Neural cell (in vitro differentiated cells): ENCODE results near the gene IGFL1.
"Not testable (repeated sequence)": the region's sequence is repeated elsewhere in the genome, so short reads cannot be mapped to it uniquely, and the experiment has no call there.

Experiments used
- POLR2AphosphoS5 ChIP-seq: IDR thresholded peaks from 2 replicates; pipeline ENCODE4 v1.6.1; 2012
- SMC3 ChIP-seq: fragments of 450-650 bp; conservative IDR thresholded peaks from 2 replicates; pipeline ENCODE4 v1.6.1; 2014; ENCODE audit warnings: antibody characterized with exemption, mild to moderate bottlenecking, moderate library complexity; ENCODE audit not compliant: poor library complexity
- TAF1 ChIP-seq: IDR thresholded peaks from 2 replicates; pipeline ENCODE4 v1.6.1; 2012; ENCODE audit warnings: low read depth
- TF ChIP-seq, protein P1 (sequence below): fragments of 450-650 bp; IDR thresholded peaks from 2 replicates; pipeline ENCODE4 v1.5.1; 2014; ENCODE audit warnings: antibody characterized with exemption, mild to moderate bottlenecking, moderate library complexity; ENCODE audit not compliant: poor library complexity, severe bottlenecking

GRCh38 chr19:46212592-46212991 lies 16.9 kb upstream of the IGFL1 start:
- not testable (repeated sequence) for TF ChIP-seq TAF1, SMC3, POLR2AphosphoS5
- TF ChIP-seq, protein P1, sequence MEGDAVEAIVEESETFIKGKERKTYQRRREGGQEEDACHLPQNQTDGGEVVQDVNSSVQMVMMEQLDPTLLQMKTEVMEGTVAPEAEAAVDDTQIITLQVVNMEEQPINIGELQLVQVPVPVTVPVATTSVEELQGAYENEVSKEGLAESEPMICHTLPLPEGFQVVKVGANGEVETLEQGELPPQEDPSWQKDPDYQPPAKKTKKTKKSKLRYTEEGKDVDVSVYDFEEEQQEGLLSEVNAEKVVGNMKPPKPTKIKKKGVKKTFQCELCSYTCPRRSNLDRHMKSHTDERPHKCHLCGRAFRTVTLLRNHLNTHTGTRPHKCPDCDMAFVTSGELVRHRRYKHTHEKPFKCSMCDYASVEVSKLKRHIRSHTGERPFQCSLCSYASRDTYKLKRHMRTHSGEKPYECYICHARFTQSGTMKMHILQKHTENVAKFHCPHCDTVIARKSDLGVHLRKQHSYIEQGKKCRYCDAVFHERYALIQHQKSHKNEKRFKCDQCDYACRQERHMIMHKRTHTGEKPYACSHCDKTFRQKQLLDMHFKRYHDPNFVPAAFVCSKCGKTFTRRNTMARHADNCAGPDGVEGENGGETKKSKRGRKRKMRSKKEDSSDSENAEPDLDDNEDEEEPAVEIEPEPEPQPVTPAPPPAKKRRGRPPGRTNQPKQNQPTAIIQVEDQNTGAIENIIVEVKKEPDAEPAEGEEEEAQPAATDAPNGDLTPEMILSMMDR = not testable (repeated sequence)
